Effector CD8-positive, alpha-beta T cell (primary cell): Measurements from ENCODE around the gene MYPN.
"Not testable (repeated sequence)": the region's sequence is repeated elsewhere in the genome, so short reads cannot be mapped to it uniquely, and the experiment has no call there.

Experiments
- DNase-seq: peaks from one replicate; lab custom pipeline; 2025; lab: John Stamatoyannopoulos, UW
- total RNA-seq, 4 experiments: gene quantifications; one replicate each; lab custom pipeline; 2026; lab: John Stamatoyannopoulos, UW

MYPN gene
- total RNA-seq: 0 to 0.09 (median 0) reads per million in 4 experiments

DNA sequence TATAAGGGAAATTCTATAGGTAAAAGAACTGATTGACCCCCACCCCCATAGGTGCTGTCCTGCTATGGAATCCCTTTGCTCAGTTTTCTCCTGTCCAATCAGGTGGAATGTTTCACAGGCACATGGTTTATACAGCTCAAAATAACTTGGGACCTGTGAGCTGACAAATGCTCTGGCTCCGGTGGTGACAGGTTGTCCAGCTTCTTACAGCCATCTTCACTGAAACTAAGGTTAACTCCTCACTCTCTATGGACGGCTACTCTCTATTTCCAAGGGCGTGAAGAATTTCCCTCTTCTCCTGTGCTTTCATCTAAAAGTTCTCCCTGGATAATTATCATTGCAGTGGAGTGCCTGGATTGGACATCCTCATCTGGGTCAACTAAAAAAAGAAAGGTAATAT is at the start of gene MYPN:
MYPN (plus strand) TSS at position 158 of the 400 bp plus-strand sequence. CDS start 11,951 bp downstream, outside the sequence.
- DNase-seq: no peak

DNA sequence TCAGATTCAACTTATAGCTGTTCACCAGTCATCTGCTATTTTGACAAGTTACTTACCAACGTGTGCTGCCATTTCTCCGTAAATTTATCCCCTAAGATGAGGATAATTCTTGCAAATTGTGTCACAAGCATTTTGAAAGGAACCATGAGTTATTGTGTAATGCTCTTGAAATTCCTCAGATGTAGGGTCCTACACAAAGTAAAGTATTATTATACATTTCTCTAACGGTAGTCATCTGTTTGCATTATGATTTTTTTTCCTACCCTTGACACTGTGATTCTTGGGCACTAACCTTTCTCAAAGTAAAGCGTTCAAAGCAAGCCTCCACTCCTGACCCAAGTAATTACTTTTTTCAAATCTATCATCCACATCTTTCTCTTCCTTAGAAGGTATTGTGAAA is 42.3 kb upstream of the MYPN start:
- DNase-seq: no peak

- DNase-seq: no peak
Measured at GRCh38 chr10:68067508-68067907, 41.8 kb upstream of the MYPN start.

GRCh38 chr10:68073631-68074030 is 35.7 kb upstream of the MYPN start:
- no peak for DNase-seq

GRCh38 chr10:68074031-68074774 is 35.1 kb upstream of the MYPN start:
- no peak for DNase-seq

GRCh38 chr10:68074775-68075549 is 34.3 kb upstream of the MYPN start, which contains the start of gene HERC4:
Gene HERC4, minus strand, starts transcription at chr10:68075283. Its CDS starts 2,175 bp downstream, at chr10:68073108.
- peak; percentile 85 for DNase-seq

GRCh38 chr10:68075550-68076004 is 33.7 kb upstream of the MYPN start:
- no peak for DNase-seq

- DNase-seq: not testable (repeated sequence)
Measured at GRCh38 chr10:68076081-68076480, 33.2 kb upstream of the MYPN start.

GRCh38 chr10:68077026-68077425 is 32.3 kb upstream of the MYPN start:
- no peak for DNase-seq

- DNase-seq: no peak
Measured at GRCh38 chr10:68079434-68079833, 29.9 kb upstream of the MYPN start.

GRCh38 chr10:68080853-68081431 is 28.3 kb upstream of the MYPN start:
- DNase-seq: no peak

DNA sequence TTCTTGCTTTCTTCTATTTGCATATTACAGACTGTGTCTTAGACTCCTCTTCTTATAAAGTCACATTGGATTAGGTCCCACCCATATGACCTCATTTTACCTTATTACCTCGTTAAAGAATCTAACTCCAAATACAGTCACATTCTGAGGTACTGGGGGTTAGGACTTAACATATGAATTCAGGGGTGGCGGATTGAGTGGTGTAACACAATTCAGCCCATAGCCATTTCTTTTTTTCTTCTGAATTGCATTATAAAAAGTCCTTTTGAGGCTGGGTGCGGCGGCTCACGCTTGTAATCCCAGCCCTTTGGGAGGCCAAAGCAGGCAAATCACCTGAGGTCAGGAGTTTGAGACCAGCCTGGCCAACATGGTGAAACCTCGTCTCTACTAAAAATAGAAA is 27.4 kb upstream of the MYPN start:
- no peak for DNase-seq

DNA sequence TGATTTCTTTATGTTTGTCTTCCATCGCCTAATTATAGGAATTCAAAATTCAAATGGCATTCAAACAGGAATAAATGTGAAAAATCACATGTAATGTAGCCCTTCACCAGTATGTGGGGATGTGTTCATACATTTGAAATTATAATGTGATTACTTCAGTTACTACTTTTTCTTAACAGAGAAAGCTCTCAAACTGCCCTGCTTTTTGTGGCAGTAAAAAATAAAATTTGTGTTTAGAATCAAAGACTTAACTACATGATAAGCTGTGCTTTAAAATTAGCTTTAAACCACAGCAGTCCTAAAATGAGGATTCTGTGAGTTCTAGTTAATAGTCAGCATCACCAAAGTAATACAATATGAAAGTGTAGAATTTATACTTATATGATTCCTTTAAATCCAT is 26.4 kb upstream of the MYPN start:
- DNase-seq: no peak

DNA sequence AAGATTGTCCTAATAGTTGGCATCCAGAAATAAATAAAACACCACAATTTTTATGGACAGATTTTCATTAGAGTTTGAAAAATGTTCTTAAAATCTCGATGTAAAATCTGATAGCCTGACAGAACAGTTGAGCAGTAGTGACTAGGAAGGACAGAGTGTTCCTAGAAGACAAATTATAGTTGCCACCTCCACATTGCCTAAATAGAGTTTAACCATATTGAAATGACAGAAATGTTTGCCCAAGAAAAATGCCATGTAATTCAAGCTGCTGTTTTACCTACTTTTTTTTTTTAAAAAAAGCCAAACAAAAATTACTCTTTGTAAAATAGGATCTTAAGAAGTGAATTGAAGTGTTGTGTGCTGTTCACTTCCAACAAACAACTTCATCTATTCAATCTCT is 25.3 kb upstream of the MYPN start:
- DNase-seq: no peak

GRCh38 chr10:68084469-68084868 is 24.8 kb upstream of the MYPN start:
- DNase-seq: no peak

DNA sequence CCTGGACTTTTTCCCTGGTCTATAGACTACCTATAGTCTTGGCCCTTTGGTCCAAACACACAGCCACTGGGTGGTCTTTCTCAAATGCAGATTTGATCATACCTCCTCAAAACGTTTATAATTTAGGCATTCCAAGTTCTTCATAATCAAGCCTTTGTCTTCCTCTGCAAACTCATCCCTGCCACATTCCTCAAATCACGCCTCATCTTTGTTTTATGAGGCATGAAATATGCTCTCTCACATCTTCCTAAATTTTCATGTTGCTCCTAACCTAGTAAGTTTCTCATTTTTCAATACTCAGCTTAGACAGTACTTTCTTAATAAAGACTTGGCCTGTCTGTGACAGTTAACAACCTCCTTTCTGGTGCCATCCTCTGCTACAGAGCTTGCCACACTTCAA is 23.3 kb upstream of the MYPN start:
- DNase-seq: no peak

DNA sequence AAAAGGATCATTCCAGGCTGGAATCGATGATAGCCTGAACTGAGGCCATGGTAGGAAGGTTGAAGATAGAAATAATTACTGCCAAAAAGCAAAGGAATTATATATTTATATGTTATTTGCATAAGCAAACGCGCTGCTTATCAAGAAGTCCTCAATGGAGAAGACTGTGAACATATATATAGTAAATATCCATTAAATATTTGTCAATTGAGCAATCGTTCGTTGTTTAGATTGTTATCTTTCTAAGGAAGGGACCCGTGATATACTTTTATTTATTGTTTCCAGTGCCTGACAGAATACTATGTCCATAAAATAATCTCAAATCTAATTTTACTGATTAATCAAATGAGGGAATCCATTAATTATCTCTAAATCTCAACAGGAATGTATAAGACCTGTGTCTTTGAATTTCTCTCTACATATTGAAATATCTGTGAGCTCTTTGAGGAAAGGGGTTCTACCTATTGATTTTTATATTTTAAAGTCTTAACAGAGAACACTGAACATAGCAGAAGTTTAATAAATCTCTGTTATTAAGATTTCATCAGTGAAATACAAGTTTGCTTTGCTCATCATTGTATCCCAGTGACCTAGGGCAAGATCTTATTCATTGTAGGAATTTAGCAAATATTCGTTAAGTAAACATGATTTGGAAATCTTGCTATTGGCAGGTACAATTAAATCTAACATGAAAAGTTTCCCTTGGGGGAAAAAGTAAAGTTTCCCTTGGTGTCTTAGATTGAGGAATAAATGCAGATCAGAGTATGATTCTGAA is 22.2 kb upstream of the MYPN start:
- no peak for DNase-seq

DNA sequence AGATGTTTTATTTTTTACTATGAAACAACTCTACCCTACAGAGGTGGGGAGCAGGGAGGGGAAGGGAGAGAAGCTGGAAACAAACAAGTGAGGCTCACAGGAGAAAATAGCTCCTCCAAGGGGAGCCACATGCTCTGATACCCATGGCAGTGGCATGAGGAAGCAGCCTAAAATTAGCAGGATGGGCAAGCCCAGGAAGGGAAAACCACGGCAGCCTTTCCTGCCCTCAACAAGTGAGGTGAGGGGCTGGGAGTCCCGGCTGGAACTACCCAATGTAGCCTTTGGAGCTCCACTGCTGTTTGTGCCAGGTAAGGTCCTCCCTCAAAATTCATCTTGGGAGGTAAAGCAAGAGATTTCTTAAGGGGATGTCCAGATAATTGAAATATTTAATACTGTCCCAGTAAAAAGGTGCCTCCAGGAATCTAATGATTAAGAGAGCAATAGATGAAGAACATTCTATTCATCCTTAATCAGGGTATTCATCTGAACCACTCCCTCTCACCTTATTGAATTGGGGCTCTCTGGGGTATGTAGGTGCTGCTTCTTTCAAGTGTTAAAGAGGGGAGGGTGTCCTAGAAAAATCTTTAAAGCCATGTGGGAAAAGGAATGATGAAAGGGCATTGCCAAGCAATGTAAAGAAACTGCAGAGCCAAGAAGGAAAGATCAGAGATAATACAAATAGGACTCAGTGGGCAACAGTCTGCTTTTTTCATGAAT is 21.4 kb upstream of the MYPN start:
- no peak for DNase-seq

DNA sequence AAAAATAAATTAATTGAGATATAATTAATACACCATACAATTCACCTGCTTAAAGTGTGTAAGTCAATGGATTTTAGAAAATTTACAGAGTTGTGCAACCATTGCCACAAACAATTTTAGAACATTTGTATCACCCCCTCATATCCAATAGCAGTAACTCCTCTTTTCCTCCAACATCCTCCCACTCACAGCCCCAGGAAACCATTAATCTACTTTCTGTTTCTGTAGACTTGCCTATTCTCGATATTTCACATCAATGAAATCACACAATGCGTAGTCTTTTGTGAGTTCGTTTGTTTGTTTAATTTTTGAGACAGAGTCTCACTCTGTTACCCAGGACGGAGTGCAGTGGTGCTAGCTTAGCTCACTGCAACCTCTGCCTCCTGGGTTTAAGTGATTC is 20.5 kb upstream of the MYPN start:
- no peak for DNase-seq

DNA sequence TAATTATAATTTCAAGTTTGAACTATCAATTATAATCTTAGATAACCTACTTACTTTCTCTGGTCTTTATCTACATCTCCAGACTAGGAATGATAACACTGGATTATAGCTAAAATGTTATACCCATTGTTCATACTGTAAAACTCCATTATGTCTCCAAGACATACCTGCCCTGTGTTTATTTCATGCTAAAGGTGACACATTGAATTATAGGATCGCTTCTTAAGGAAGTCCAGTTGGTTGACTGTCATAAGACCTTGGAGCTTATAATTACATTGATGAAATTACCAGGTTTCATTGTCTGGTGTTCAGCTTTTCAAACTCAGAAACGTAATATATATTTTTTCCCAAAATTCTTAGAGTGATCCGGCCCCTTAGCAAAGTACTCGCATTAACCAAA is 18.7 kb upstream of the MYPN start:
- DNase-seq: no peak

- DNase-seq: no peak
Measured at GRCh38 chr10:68092512-68092911, 16.8 kb upstream of the MYPN start.
